GM21737 (cell line): ENCODE measurements around the gene YIPF1.

Source experiments
- ATAC-seq: cut with Tn5 transposase; IDR thresholded peaks from one replicate; pipeline ENCODE4 v1.9.1; 2021; ENCODE audit warnings: mild to moderate bottlenecking, moderate library complexity; ENCODE audit not compliant: unreplicated experiment

The YIPF1 gene

GRCh38 chr1:53889304-53890298 is at the start of gene YIPF1:
Gene YIPF1 (minus strand): TSS chr1:53889797. CDS start chr1:53888937, 860 bp downstream.
- ATAC-seq = peak; percentile 87

GRCh38 chr1:53938136-53938830 is 48.7 kb upstream of the YIPF1 start:
- ATAC-seq = no peak

- ATAC-seq = no peak
These were observed 46.8 kb upstream of the YIPF1 start for GRCh38 chr1:53936430-53936829.

- ATAC-seq = no peak
These were observed 44.7 kb upstream of the YIPF1 start for GRCh38 chr1:53934170-53934765.

- no peak for ATAC-seq
These were observed 41.9 kb upstream of the YIPF1 start for GRCh38 chr1:53931523-53931922.

- ATAC-seq = no peak
These were observed 41.3 kb upstream of the YIPF1 start for GRCh38 chr1:53930932-53931331.

- ATAC-seq = no peak
These were observed 39.8 kb upstream of the YIPF1 start for GRCh38 chr1:53929246-53929960.

- ATAC-seq = no peak
These were observed 37.8 kb upstream of the YIPF1 start for GRCh38 chr1:53927376-53927881.

- ATAC-seq = no peak
These were observed 30.1 kb upstream of the YIPF1 start for GRCh38 chr1:53919675-53920066.

- ATAC-seq = no peak
These were observed 28.7 kb upstream of the YIPF1 start for GRCh38 chr1:53918343-53918742.

- no peak for ATAC-seq
These were observed 23.9 kb upstream of the YIPF1 start for GRCh38 chr1:53913352-53914033.

GRCh38 chr1:53911442-53911841 is 21.8 kb upstream of the YIPF1 start:
- no peak for ATAC-seq

- ATAC-seq = no peak
These were observed 20.3 kb upstream of the YIPF1 start for GRCh38 chr1:53909946-53910345.

GRCh38 chr1:53906121-53906520 is 16.5 kb upstream of the YIPF1 start:
- no peak for ATAC-seq

GRCh38 chr1:53905509-53905908 is 15.9 kb upstream of the YIPF1 start:
- no peak for ATAC-seq

GRCh38 chr1:53902235-53903138 is 12.9 kb upstream of the YIPF1 start:
- no peak for ATAC-seq

- no peak for ATAC-seq
These were observed 10.1 kb upstream of the YIPF1 start for GRCh38 chr1:53899708-53900107.

GRCh38 chr1:53899206-53899628 is 9.6 kb upstream of the YIPF1 start:
- ATAC-seq = no peak

GRCh38 chr1:53896635-53897229 is 7.1 kb upstream of the YIPF1 start:
- no peak for ATAC-seq
